ENCODE data around the gene HHAT.

The HHAT gene

GRCh38 chr1:210588946-210589345, 260.2 kb downstream of the HHAT start:
- no peak overlapping the region for H3K27ac Mint-ChIP-seq
- no peaks in the 10 kb centered on the region for H3K27me3 Mint-ChIP-seq (ENCODE audit: low read depth)
- H3K36me3 Mint-ChIP-seq (ENCODE audit: low read depth) = peaks cover 9% of the 10 kb centered on the region
- H3K4me3 Mint-ChIP-seq = no peak overlapping the region
- peaks cover 26% of the 10 kb centered on the region for H3K9me3 Mint-ChIP-seq
- peaks cover 3% of the 10 kb centered on the region for H3K4me1 Mint-ChIP-seq
- no peak for TF ChIP-seq CTCF (IDR thresholded peaks at IDR 0.05; ENCODE audit: unreplicated experiment in 3 of 3)

- H3K4me1 Mint-ChIP-seq = peaks cover 3% of the 10 kb centered on the region
- H3K27ac Mint-ChIP-seq = no peak overlapping the region
- peaks cover 29% of the 10 kb centered on the region for H3K9me3 Mint-ChIP-seq
- H3K27me3 Mint-ChIP-seq (ENCODE audit: low read depth) = no peaks in the 10 kb centered on the region
- peaks cover 9% of the 10 kb centered on the region for H3K36me3 Mint-ChIP-seq (ENCODE audit: low read depth)
- H3K4me3 Mint-ChIP-seq = no peak overlapping the region
- no peak for TF ChIP-seq CTCF (IDR thresholded peaks at IDR 0.05; ENCODE audit: unreplicated experiment in 3 of 3)
Observed at GRCh38 chr1:210591214-210591613, 262.5 kb downstream of the HHAT start.

GRCh38 chr1:210594605-210595004, 265.9 kb downstream of the HHAT start:
- Mint-ChIP-seq H3K4me3 (no peak overlapping the region), H3K9me3 (peaks cover 38% of the 10 kb centered on the region), H3K36me3 (ENCODE audit: low read depth) (peaks cover 6% of the 10 kb centered on the region), H3K27me3 (ENCODE audit: low read depth) (no peaks in the 10 kb centered on the region), H3K4me1 (no peaks in the 10 kb centered on the region), H3K27ac (no peak overlapping the region)
- no peak for TF ChIP-seq CTCF (IDR thresholded peaks at IDR 0.05; ENCODE audit: unreplicated experiment in 3 of 3)

GRCh38 chr1:210596641-210597040, 267.9 kb downstream of the HHAT start:
- Mint-ChIP-seq H3K9me3 (peaks cover 26% of the 10 kb centered on the region), H3K27ac (no peak overlapping the region), H3K4me3 (no peak overlapping the region), H3K4me1 (peaks cover 8% of the 10 kb centered on the region), H3K36me3 (ENCODE audit: low read depth) (no peaks in the 10 kb centered on the region), H3K27me3 (ENCODE audit: low read depth) (no peaks in the 10 kb centered on the region)
- no peak for TF ChIP-seq CTCF (IDR thresholded peaks at IDR 0.05; ENCODE audit: unreplicated experiment in 3 of 3)

- no peaks in the 10 kb centered on the region for H3K36me3 Mint-ChIP-seq (ENCODE audit: low read depth)
- no peak for TF ChIP-seq CTCF (IDR thresholded peaks at IDR 0.05; ENCODE audit: unreplicated experiment in 3 of 3)
- no peaks in the 10 kb centered on the region for H3K27me3 Mint-ChIP-seq (ENCODE audit: low read depth)
- H3K4me3 Mint-ChIP-seq = no peak overlapping the region
- H3K27ac Mint-ChIP-seq = no peak overlapping the region
- H3K9me3 Mint-ChIP-seq = peaks cover 19% of the 10 kb centered on the region
- peaks cover 8% of the 10 kb centered on the region for H3K4me1 Mint-ChIP-seq
Observed at GRCh38 chr1:210597555-210598134, 268.9 kb downstream of the HHAT start.

- Mint-ChIP-seq H3K27ac (no peak overlapping the region), H3K27me3 (ENCODE audit: low read depth) (no peaks in the 10 kb centered on the region)
Observed at GRCh38 chr1:210598135-210598652, 269.5 kb downstream of the HHAT start.

More at GRCh38 chr1:210598135-210598652, 269.5 kb downstream of the HHAT start:
- no peak overlapping the region for H3K4me3 Mint-ChIP-seq
- peaks cover 8% of the 10 kb centered on the region for H3K4me1 Mint-ChIP-seq
- no peak for TF ChIP-seq CTCF (IDR thresholded peaks at IDR 0.05; ENCODE audit: unreplicated experiment in 3 of 3)
- H3K9me3 Mint-ChIP-seq = peaks cover 16% of the 10 kb centered on the region
- H3K36me3 Mint-ChIP-seq (ENCODE audit: low read depth) = no peaks in the 10 kb centered on the region
